Measurements from ENCODE around the gene TSPAN12.
"Not testable (repeated sequence)": the region's sequence is repeated elsewhere in the genome, so short reads cannot be mapped to it uniquely, and the experiment has no call there.

The TSPAN12 gene

GRCh38 chr7:120783273-120783672 lies 74.7 kb downstream of the TSPAN12 start (continued):
- TF ChIP-seq, protein P1, sequence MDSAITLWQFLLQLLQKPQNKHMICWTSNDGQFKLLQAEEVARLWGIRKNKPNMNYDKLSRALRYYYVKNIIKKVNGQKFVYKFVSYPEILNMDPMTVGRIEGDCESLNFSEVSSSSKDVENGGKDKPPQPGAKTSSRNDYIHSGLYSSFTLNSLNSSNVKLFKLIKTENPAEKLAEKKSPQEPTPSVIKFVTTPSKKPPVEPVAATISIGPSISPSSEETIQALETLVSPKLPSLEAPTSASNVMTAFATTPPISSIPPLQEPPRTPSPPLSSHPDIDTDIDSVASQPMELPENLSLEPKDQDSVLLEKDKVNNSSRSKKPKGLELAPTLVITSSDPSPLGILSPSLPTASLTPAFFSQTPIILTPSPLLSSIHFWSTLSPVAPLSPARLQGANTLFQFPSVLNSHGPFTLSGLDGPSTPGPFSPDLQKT (IDR thresholded peaks at IDR 0.05; ENCODE audit: borderline replicate concordance, low read depth, low read length), result no peak

DNA sequence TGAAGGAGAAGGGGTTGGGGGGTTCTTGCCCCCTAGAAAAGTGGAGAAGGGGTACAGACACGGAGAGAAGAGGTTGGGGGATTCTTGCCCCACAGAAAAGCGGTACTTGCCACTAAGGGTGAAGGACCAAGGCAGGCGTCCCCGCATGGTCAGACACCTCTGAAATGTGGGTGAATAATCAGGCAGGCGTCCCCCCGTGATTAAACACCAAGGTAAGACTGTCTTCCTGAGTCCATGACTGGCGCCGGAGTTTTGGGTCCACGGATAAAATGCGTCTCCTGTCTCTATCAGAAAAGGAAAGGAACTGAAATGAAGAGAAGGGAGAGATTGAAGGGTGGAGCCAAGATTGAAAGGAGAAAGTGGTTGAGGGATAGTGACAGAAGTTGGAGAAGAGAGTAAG lies 76.0 kb downstream of the TSPAN12 start:
- H3K4me1 ChIP-seq (ENCODE audit: control insufficient read depth, insufficient read depth, low read length); H3K4me3 ChIP-seq (ENCODE audit: low read depth, low read length); H3K27ac ChIP-seq (ENCODE audit: extremely low read depth, low read depth, low read length); CTCF ChIA-PET; H3K9me3 ChIP-seq (ENCODE audit: control insufficient read depth, insufficient read depth, low read depth, low read length); POLR2A ChIA-PET; H3K36me3 ChIP-seq (ENCODE audit: control insufficient read depth in 2 of 2, insufficient read depth in 1 of 2, low read length in 2 of 2): not testable (repeated sequence)

- POLR2A ChIA-PET, result no interaction called here
- no peaks in the 10 kb centered on the region for H3K4me1 ChIP-seq (ENCODE audit: control insufficient read depth, insufficient read depth, low read length)
- H3K4me3 ChIP-seq (ENCODE audit: low read depth, low read length), result no peak overlapping the region
- no peaks in the 10 kb centered on the region for H3K9me3 ChIP-seq (ENCODE audit: control insufficient read depth, insufficient read depth, low read depth, low read length)
- CTCF ChIA-PET, result no interaction called here
- no peak for TF ChIP-seq ZNF560 (tag by site-specific recombination; IDR thresholded peaks at IDR 0.05; ENCODE audit: borderline replicate concordance)
- no peak for TF ChIP-seq WT1 (tag by site-specific recombination; IDR thresholded peaks at IDR 0.05)
- TF ChIP-seq ATF2 (tag by site-specific recombination; IDR thresholded peaks at IDR 0.05; ENCODE audit: low read depth), result no peak
- TF ChIP-seq ZBTB20 (tag by site-specific recombination; IDR thresholded peaks at IDR 0.05), result no peak
- TF ChIP-seq KLF17 (tag by site-specific recombination; IDR thresholded peaks at IDR 0.05), result no peak
- no peak for TF ChIP-seq ZNF629 (tag by site-specific recombination; IDR thresholded peaks at IDR 0.05)
- TF ChIP-seq ZSCAN5A (tag by site-specific recombination; IDR thresholded peaks at IDR 0.05), result no peak
- no peak for TF ChIP-seq ZNF423 (tag by site-specific recombination; IDR thresholded peaks at IDR 0.05)
- TF ChIP-seq BCL6B (tag by site-specific recombination; IDR thresholded peaks at IDR 0.05), result no peak
- TF ChIP-seq TRIM28 (IDR thresholded peaks at IDR 0.05; ENCODE audit: borderline replicate concordance, low read length), result no peak
- TF ChIP-seq ZNF24 (tag by site-specific recombination; IDR thresholded peaks at IDR 0.05), result no peak
- no peak for TF ChIP-seq GLIS1 (tag by site-specific recombination; IDR thresholded peaks at IDR 0.05)
- TF ChIP-seq, protein P2, sequence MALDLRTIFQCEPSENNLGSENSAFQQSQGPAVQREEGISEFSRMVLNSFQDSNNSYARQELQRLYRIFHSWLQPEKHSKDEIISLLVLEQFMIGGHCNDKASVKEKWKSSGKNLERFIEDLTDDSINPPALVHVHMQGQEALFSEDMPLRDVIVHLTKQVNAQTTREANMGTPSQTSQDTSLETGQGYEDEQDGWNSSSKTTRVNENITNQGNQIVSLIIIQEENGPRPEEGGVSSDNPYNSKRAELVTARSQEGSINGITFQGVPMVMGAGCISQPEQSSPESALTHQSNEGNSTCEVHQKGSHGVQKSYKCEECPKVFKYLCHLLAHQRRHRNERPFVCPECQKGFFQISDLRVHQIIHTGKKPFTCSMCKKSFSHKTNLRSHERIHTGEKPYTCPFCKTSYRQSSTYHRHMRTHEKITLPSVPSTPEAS (tag by site-specific recombination; IDR thresholded peaks at IDR 0.05), result no peak
- TF ChIP-seq HOXD13 (CRISPR knock-in tag; IDR thresholded peaks at IDR 0.05; ENCODE audit: borderline replicate concordance), result no peak
- TF ChIP-seq ZNF747 (tag by site-specific recombination; IDR thresholded peaks at IDR 0.05), result no peak
- TF ChIP-seq ZNF132 (tag by site-specific recombination; IDR thresholded peaks at IDR 0.05; ENCODE audit: borderline replicate concordance), result no peak
- no peak for TF ChIP-seq BCL11A (tag by site-specific recombination; IDR thresholded peaks at IDR 0.05; ENCODE audit: low read depth)
- H3K36me3 ChIP-seq (ENCODE audit: control insufficient read depth in 2 of 2, insufficient read depth in 1 of 2, low read length in 2 of 2), result no peaks in the 10 kb centered on the region
- H3K27ac ChIP-seq (ENCODE audit: extremely low read depth, low read depth, low read length), result no peak overlapping the region
Measured at GRCh38 chr7:120780938-120781337, 77.0 kb downstream of the TSPAN12 start.

DNA sequence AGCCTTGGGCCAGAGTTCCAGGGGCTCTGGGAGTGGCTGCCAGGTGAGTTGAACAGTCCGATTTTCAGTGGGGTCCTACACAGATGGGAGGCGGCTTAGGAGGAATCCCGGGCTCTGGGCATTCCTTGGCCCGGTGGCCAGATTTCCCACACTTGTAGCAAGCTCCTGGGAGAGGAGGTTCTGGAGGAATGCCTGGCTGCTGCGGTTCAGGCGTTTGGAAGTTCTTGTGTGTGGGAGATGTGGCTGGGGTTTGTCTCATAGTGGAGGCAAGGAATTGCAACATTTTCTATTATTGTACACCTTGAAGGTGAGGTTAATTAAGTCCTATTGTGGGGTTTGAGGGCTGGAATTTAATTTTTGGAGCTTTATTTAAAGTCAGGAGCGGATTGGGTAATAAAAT lies 77.5 kb downstream of the TSPAN12 start:
- H3K36me3 ChIP-seq (ENCODE audit: control insufficient read depth in 2 of 2, insufficient read depth in 1 of 2, low read length in 2 of 2); H3K27ac ChIP-seq (ENCODE audit: extremely low read depth, low read depth, low read length); H3K9me3 ChIP-seq (ENCODE audit: control insufficient read depth, insufficient read depth, low read depth, low read length); H3K4me3 ChIP-seq (ENCODE audit: low read depth, low read length); POLR2A ChIA-PET; CTCF ChIA-PET; H3K4me1 ChIP-seq (ENCODE audit: control insufficient read depth, insufficient read depth, low read length): not testable (repeated sequence)

DNA sequence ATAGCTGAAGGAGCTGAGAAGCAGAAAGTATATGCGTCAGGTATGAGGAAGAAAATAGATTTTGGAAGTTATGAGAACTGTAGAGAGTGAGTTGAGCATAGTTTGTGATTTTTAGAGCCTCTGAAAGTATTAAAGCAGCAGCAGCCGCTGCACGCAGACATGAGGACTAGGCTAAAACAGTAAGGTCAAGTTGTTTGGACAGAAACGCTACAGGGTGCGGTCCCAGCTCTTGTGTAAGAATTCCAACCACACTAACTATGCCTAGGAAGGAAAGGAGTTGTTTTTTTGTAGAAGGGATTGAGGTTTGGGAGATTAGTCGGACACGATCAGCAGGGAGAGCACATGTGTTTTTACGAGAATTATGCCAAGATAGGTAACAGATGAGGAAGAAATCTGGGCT lies 78.9 kb downstream of the TSPAN12 start:
- POLR2A ChIA-PET; H3K9me3 ChIP-seq (ENCODE audit: control insufficient read depth, insufficient read depth, low read depth, low read length); H3K4me1 ChIP-seq (ENCODE audit: control insufficient read depth, insufficient read depth, low read length); H3K4me3 ChIP-seq (ENCODE audit: low read depth, low read length); CTCF ChIA-PET; H3K36me3 ChIP-seq (ENCODE audit: control insufficient read depth in 2 of 2, insufficient read depth in 1 of 2, low read length in 2 of 2); H3K27ac ChIP-seq (ENCODE audit: extremely low read depth, low read depth, low read length): not testable (repeated sequence)

Measured in HEK293 (cell line).